Calu3 (cell line): ENCODE results near the gene VPS8. TPM values are rescaled to one million over a fixed set of nuclear protein-coding genes. Genes with fewer than 3 reads are reported as not detected.

Source experiments
- BruUV-seq: library from RNA; stranded (reverse); fragments of 400-500 nt; replicated peaks from 2 replicates; lab custom pipeline; 2021; lab: Mats Ljungman, UMichigan
- CTCF ChIA-PET: fragments of 300-600 bp; sonication (Branson Sonifier 250); formaldehyde crosslinking; loops from one replicate; lab custom pipeline; 2022; ENCODE audit warnings: antibody characterized with exemption; lab: Charles Lee
- DNase-seq: peaks from one replicate; pipeline ENCODE4 v3.0.0; 2022
- H3K27ac Mint-ChIP-seq: one replicate; pipeline ENCODE4 v1.8.0; 2022; ENCODE audit warnings: mixed read lengths; ENCODE audit not compliant: unreplicated experiment
- H3K27me3 Mint-ChIP-seq: one replicate; pipeline ENCODE4 v1.8.0; 2022; ENCODE audit warnings: mixed read lengths; ENCODE audit not compliant: unreplicated experiment
- H3K36me3 Mint-ChIP-seq: one replicate; pipeline ENCODE4 v1.8.0; 2022; ENCODE audit warnings: mild to moderate bottlenecking, moderate library complexity, mixed read lengths; ENCODE audit not compliant: insufficient read depth, unreplicated experiment
- H3K4me1 Mint-ChIP-seq: one replicate; pipeline ENCODE4 v1.8.0; 2022; ENCODE audit warnings: mild to moderate bottlenecking, low read depth, mixed read lengths; ENCODE audit not compliant: unreplicated experiment
- H3K4me3 Mint-ChIP-seq: one replicate; pipeline ENCODE4 v1.8.0; 2022; ENCODE audit warnings: mild to moderate bottlenecking, low read depth, moderate library complexity, mixed read lengths; ENCODE audit not compliant: unreplicated experiment
- H3K9me3 Mint-ChIP-seq: one replicate; pipeline ENCODE4 v1.8.0; 2022; ENCODE audit warnings: low read depth, mixed read lengths; ENCODE audit not compliant: unreplicated experiment
- CTCF ChIP-seq: fragments of 200-600 bp; IDR thresholded peaks from one replicate; pipeline ENCODE4 v1.8.0; 2022; ENCODE audit warnings: antibody characterized with exemption; ENCODE audit not compliant: unreplicated experiment
- intact Hi-C: fragments of 100-400 bp; cut with micrococcal nuclease; formaldehyde crosslinking; loops from one replicate; pipeline ENCODE4 v1.10.0; 2022; ENCODE audit not compliant: unreplicated experiment
- total RNA-seq: library from RNA; stranded (reverse); gene quantifications from 2 replicates; pipeline ENCODE4 v1.2.3, GENCODE V29; 2022

Gene VPS8
- total RNA-seq, 1 experiment from 2014 or later = 62.5 TPM

GRCh38 chr3:185042312-185043050 lies 230.5 kb downstream of the VPS8 start:
- DNase-seq = no peak
- H3K9me3 Mint-ChIP-seq = peaks cover 1% of the 10 kb centered on the region
- BruUV-seq = no TSS peak
- no peaks in the 10 kb centered on the region for H3K27me3 Mint-ChIP-seq
- no peak overlapping the region for H3K4me3 Mint-ChIP-seq
- H3K4me1 Mint-ChIP-seq = peaks cover 18% of the 10 kb centered on the region
- no peak for TF ChIP-seq CTCF
- intact Hi-C loops = no loop called here
- CTCF ChIA-PET = interaction anchor here (0.6 kb wide), 1 partner anchor 62 kb away, joined by 3 read pairs; no protein-coding TSS in a partner anchor
- H3K27ac Mint-ChIP-seq = no peak overlapping the region
- H3K36me3 Mint-ChIP-seq = no peaks in the 10 kb centered on the region

DNA sequence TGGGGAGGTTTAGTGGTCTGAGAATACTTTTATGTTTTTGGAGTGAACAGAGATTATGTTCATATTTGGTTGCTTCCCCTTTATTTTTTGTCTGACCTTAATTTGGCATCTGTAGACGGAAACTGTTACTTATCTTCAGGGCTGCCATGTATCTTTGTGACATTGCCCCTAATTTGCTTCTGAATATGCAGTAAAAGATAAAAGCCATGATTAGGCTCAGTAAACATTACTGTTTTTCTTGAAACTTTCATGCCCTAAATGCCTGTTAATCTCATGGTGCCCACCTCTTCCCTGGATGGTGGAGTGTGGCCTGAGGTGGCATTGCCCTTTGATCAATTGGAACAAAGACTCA lies 234.2 kb downstream of the VPS8 start:
- H3K4me3 Mint-ChIP-seq = no peak overlapping the region
- no peaks in the 10 kb centered on the region for H3K27me3 Mint-ChIP-seq
- no peak overlapping the region for H3K27ac Mint-ChIP-seq
- no peak for DNase-seq
- H3K9me3 Mint-ChIP-seq = no peaks in the 10 kb centered on the region
- intact Hi-C loops = no loop called here
- no peak for TF ChIP-seq CTCF
- H3K36me3 Mint-ChIP-seq = no peaks in the 10 kb centered on the region
- CTCF ChIA-PET = interaction anchor here (0.6 to 0.7 kb wide), 2 partner anchors 30 to 169 kb away, joined by 3 to 4 read pairs; no protein-coding TSS in a partner anchor
- BruUV-seq = no TSS peak
- H3K4me1 Mint-ChIP-seq = peaks cover 18% of the 10 kb centered on the region

DNA sequence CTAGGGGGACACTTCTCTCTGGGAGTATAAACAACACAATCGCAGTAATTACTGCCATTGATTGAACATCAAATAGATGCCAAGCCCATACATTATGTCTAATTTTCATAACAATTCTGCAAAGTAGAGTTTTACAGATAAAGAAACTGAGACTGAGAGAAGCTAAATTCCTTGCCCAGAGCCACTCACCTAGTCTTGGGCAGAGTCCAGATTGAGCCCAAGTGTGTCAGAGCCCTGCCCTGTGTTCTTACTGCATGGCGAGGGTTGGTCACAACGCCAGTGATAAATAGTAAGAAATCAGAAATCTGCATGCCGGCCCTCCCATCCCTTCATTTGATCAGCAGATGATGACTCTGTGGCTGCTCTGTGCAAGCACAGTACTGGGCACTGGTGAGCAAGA lies 234.6 kb downstream of the VPS8 start:
- Mint-ChIP-seq H3K4me3 (no peak overlapping the region), H3K9me3 (no peaks in the 10 kb centered on the region), H3K27me3 (no peaks in the 10 kb centered on the region), H3K36me3 (no peaks in the 10 kb centered on the region), H3K27ac (no peak overlapping the region), H3K4me1 (peaks cover 18% of the 10 kb centered on the region)
- intact Hi-C loops = no loop called here
- TF ChIP-seq CTCF = no peak
- CTCF ChIA-PET = no interaction called here
- no TSS peak for BruUV-seq
- no peak for DNase-seq

DNA sequence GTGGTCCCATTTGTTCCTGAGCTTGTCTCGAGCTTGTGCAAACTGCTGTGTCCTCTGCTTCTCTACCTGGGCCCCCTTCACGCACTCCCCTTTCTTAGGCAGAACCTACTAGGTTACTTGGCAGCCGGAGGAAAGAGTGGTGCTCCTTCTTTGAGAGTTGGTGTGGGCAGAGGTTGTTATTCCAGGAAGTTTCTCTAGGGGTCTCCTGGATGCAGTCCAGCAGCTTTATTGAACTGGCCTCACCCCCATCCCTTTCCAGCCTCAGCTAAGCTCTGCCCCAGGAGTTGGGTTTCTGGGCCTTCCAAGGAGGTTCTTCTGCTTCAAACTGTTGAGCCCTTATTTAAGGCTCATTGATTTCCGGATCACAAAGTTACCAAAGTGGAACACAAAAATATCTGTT lies 237.7 kb downstream of the VPS8 start:
- BruUV-seq = no TSS peak
- intact Hi-C loops = no loop called here
- H3K4me3 Mint-ChIP-seq = no peak overlapping the region

More for the DNA sequence above, 237.7 kb downstream of the VPS8 start:
- Mint-ChIP-seq H3K27me3 (no peaks in the 10 kb centered on the region), H3K9me3 (no peaks in the 10 kb centered on the region), H3K27ac (no peak overlapping the region), H3K4me1 (peaks cover 15% of the 10 kb centered on the region), H3K36me3 (no peaks in the 10 kb centered on the region)
- no peak for TF ChIP-seq CTCF
- CTCF ChIA-PET = no interaction called here
- no peak for DNase-seq
